GM12873 (cell line): Measurements from ENCODE around the gene CDH5.

Source experiments
- CTCF ChIP-seq: IDR thresholded peaks from 2 replicates; pipeline ENCODE4 v1.5.1; 2012; ENCODE audit warnings: low read depth, mild to moderate bottlenecking, moderate library complexity, low read length, control low read depth; ENCODE audit not compliant: insufficient read depth; ENCODE audit errors: missing control alignments

The CDH5 gene

GRCh38 chr16:66390346-66391108, 24.0 kb downstream of the CDH5 start:
- no peak for TF ChIP-seq CTCF

- TF ChIP-seq CTCF: no peak
Measured at GRCh38 chr16:66391726-66392670, 25.5 kb downstream of the CDH5 start.

- no peak for TF ChIP-seq CTCF
Measured at GRCh38 chr16:66395806-66396555, 29.5 kb downstream of the CDH5 start.

GRCh38 chr16:66397736-66398433, 31.4 kb downstream of the CDH5 start:
- no peak for TF ChIP-seq CTCF

GRCh38 chr16:66399031-66399430, 32.5 kb downstream of the CDH5 start:
- no peak for TF ChIP-seq CTCF

GRCh38 chr16:66399930-66400329, 33.4 kb downstream of the CDH5 start:
- TF ChIP-seq CTCF: no peak
